ENCODE results near the gene CHST11.

Gene CHST11

GRCh38 chr12:104588047-104588920, 131.5 kb downstream of the CHST11 start:
- FAIRE-seq, result no peak

- no peak for FAIRE-seq
These were observed 132.3 kb downstream of the CHST11 start for GRCh38 chr12:104588921-104589590.

GRCh38 chr12:104590022-104590421, 133.3 kb downstream of the CHST11 start:
- no peak for FAIRE-seq

GRCh38 chr12:104591257-104591885, 134.6 kb downstream of the CHST11 start:
- FAIRE-seq, result no peak

- FAIRE-seq, result no peak
These were observed 136.7 kb downstream of the CHST11 start for GRCh38 chr12:104593482-104593881.

GRCh38 chr12:104596134-104596799, 139.5 kb downstream of the CHST11 start:
- FAIRE-seq, result no peak

GRCh38 chr12:104596898-104597843, 140.4 kb downstream of the CHST11 start:
- no peak for FAIRE-seq

GRCh38 chr12:104598342-104599271, 141.9 kb downstream of the CHST11 start:
- no peak for FAIRE-seq

- no peak for FAIRE-seq
These were observed 142.7 kb downstream of the CHST11 start for GRCh38 chr12:104599272-104600035.

GRCh38 chr12:104600036-104600712, 143.4 kb downstream of the CHST11 start:
- no peak for FAIRE-seq

- no peak for FAIRE-seq
These were observed 144.3 kb downstream of the CHST11 start for GRCh38 chr12:104600790-104601739.

- no peak for FAIRE-seq
These were observed 145.7 kb downstream of the CHST11 start for GRCh38 chr12:104602406-104602805.

GRCh38 chr12:104602896-104603295, 146.1 kb downstream of the CHST11 start:
- FAIRE-seq, result no peak

- FAIRE-seq, result no peak
These were observed 146.8 kb downstream of the CHST11 start for GRCh38 chr12:104603545-104603973.

GRCh38 chr12:104604070-104604994, 147.6 kb downstream of the CHST11 start:
- no peak for FAIRE-seq

- no peak for FAIRE-seq
These were observed 148.4 kb downstream of the CHST11 start for GRCh38 chr12:104604995-104605675.
